Immature natural killer cell (primary cell): Measurements from ENCODE around the gene AMN. TPM values are rescaled to one million over a fixed set of nuclear protein-coding genes. Genes with fewer than 3 reads are reported as not detected.
"Not testable (repeated sequence)": the region's sequence is repeated elsewhere in the genome, so short reads cannot be mapped to it uniquely, and the experiment has no call there.

Experiments
- DNase-seq, 3 donors: peaks; one replicate each; pipeline ENCODE4 v3.0.0; 2022; ENCODE audit warnings: mixed read lengths in 1 of 3
- H3K27ac Mint-ChIP-seq, 6 donors: one replicate each; pipeline ENCODE4 v1.8.0; 2020; ENCODE audit warnings: mixed read lengths in 6 of 6, mild to moderate bottlenecking in 5 of 6, inconsistent platforms in 4 of 6, moderate library complexity in 3 of 6
- H3K27me3 Mint-ChIP-seq, 3 donors: one replicate each; pipeline ENCODE4 v1.8.0; 2020 to 2021; ENCODE audit warnings: low read depth in 3 of 3, mild to moderate bottlenecking in 3 of 3, mixed read lengths in 3 of 3, moderate library complexity in 3 of 3, inconsistent platforms in 1 of 3
- H3K36me3 Mint-ChIP-seq, 3 donors: one replicate each; pipeline ENCODE4 v1.8.0; 2020; ENCODE audit warnings: mixed read lengths in 3 of 3, inconsistent platforms in 2 of 3, mild to moderate bottlenecking in 2 of 3
- H3K4me1 Mint-ChIP-seq, 2 donors: one replicate each; pipeline ENCODE4 v1.8.0; 2020; ENCODE audit warnings: inconsistent platforms in 2 of 2, mild to moderate bottlenecking in 2 of 2, mixed read lengths in 2 of 2, moderate library complexity in 1 of 2
- H3K4me3 Mint-ChIP-seq, 5 donors: one replicate each; pipeline ENCODE4 v1.8.0; 2020; ENCODE audit warnings: mild to moderate bottlenecking in 5 of 5, mixed read lengths in 5 of 5, inconsistent platforms in 3 of 5, moderate library complexity in 3 of 5
- H3K9me3 Mint-ChIP-seq, 6 donors: one replicate each; pipeline ENCODE4 v1.8.0; 2020; ENCODE audit warnings: mild to moderate bottlenecking in 6 of 6, mixed read lengths in 6 of 6, inconsistent platforms in 4 of 6, moderate library complexity in 3 of 6
- polyA plus RNA-seq, 3 donors: library from polyadenylated mRNA; unstranded; fragments of 300-500 nt; fragmentation: Illumina TruSeq; gene quantifications; one replicate each; pipeline ENCODE4 v1.2.3, GENCODE V29; 2021

The AMN gene
- polyA plus RNA-seq, 3 donors from 2014 or later = 0.52 to 1.2 TPM; not detected in 1

GRCh38 chr14:102891111-102891510 lies 31.4 kb upstream of the AMN start:
- no peak overlapping the region for H3K27ac Mint-ChIP-seq
- H3K4me1 Mint-ChIP-seq = no peaks in the 10 kb centered on the region
- no peak overlapping the region for H3K4me3 Mint-ChIP-seq
- peaks cover 19 to 26% (median 20%) of the 10 kb centered on the region in 3 donors for H3K36me3 Mint-ChIP-seq
- DNase-seq = no peak
- H3K27me3 Mint-ChIP-seq = no peaks in the 10 kb centered on the region
- H3K9me3 Mint-ChIP-seq = no peaks in the 10 kb centered on the region

- H3K27ac Mint-ChIP-seq = no peak overlapping the region
- H3K36me3 Mint-ChIP-seq = peaks cover 19 to 30% (median 19%) of the 10 kb centered on the region in 3 donors
Observed at GRCh38 chr14:102891556-102891955, 30.9 kb upstream of the AMN start.

GRCh38 chr14:102892651-102893050 lies 29.8 kb upstream of the AMN start:
- no peak overlapping the region for H3K27ac Mint-ChIP-seq
- no peak for DNase-seq
- H3K4me1 Mint-ChIP-seq = no peaks in the 10 kb centered on the region
- no peaks in the 10 kb centered on the region for H3K27me3 Mint-ChIP-seq
- H3K4me3 Mint-ChIP-seq = no peak overlapping the region
- H3K36me3 Mint-ChIP-seq = peaks cover 14 to 32% (median 19%) of the 10 kb centered on the region in 3 donors
- no peaks in the 10 kb centered on the region for H3K9me3 Mint-ChIP-seq

More at GRCh38 chr14:102891556-102891955, 30.9 kb upstream of the AMN start:
- no peak overlapping the region for H3K4me3 Mint-ChIP-seq
- H3K27me3 Mint-ChIP-seq = no peaks in the 10 kb centered on the region
- no peaks in the 10 kb centered on the region for H3K9me3 Mint-ChIP-seq
- H3K4me1 Mint-ChIP-seq = no peaks in the 10 kb centered on the region
- no peak for DNase-seq

- DNase-seq = no peak
- Mint-ChIP-seq H3K36me3 (peaks cover 18 to 29% (median 20%) of the 10 kb centered on the region in 3 donors), H3K4me1 (no peaks in the 10 kb centered on the region), H3K9me3 (no peaks in the 10 kb centered on the region), H3K27ac (no peak overlapping the region), H3K27me3 (no peaks in the 10 kb centered on the region), H3K4me3 (no peak overlapping the region)
Observed at GRCh38 chr14:102893452-102893851, 29.0 kb upstream of the AMN start.

- H3K9me3 Mint-ChIP-seq, DNase-seq, H3K27me3 Mint-ChIP-seq, H3K27ac Mint-ChIP-seq, H3K4me3 Mint-ChIP-seq: not testable (repeated sequence)
- H3K36me3 Mint-ChIP-seq = peaks cover 14 to 35% (median 22%) of the 10 kb centered on the region in 3 donors
- peaks cover 12 to 14% of the 10 kb centered on the region in 2 donors for H3K4me1 Mint-ChIP-seq
Observed at GRCh38 chr14:102896735-102897134, 25.7 kb upstream of the AMN start.

- DNase-seq = no peak
- Mint-ChIP-seq H3K27ac (no peak overlapping the region), H3K9me3 (no peaks in the 10 kb centered on the region), H3K27me3 (peaks cover 0 to 2% (median 2%) of the 10 kb centered on the region in 3 donors), H3K36me3 (peaks cover 14 to 34% (median 21%) of the 10 kb centered on the region in 3 donors), H3K4me3 (no peak overlapping the region), H3K4me1 (peaks cover 17 to 20% of the 10 kb centered on the region in 2 donors)
Observed at GRCh38 chr14:102897299-102898027, 25.0 kb upstream of the AMN start.

- H3K27ac Mint-ChIP-seq = peak overlapping the region in 1 of 6 donors; percentile 57
- DNase-seq = no peak
- H3K36me3 Mint-ChIP-seq = peaks cover 11 to 33% (median 17%) of the 10 kb centered on the region in 3 donors
- peaks cover 25 to 28% of the 10 kb centered on the region in 2 donors for H3K4me1 Mint-ChIP-seq
- H3K4me3 Mint-ChIP-seq = no peak overlapping the region
- peaks cover 0 to 2% (median 2%) of the 10 kb centered on the region in 3 donors for H3K27me3 Mint-ChIP-seq
- no peaks in the 10 kb centered on the region for H3K9me3 Mint-ChIP-seq
Observed at GRCh38 chr14:102898298-102898697, 24.2 kb upstream of the AMN start.

GRCh38 chr14:102898776-102899515 lies 23.5 kb upstream of the AMN start:
- H3K27ac Mint-ChIP-seq = peak overlapping the region in 2 of 6 donors; percentile 23 to 57

GRCh38 chr14:102899516-102899900 lies 23.0 kb upstream of the AMN start:
- Mint-ChIP-seq H3K36me3 (peaks cover 12 to 32% (median 17%) of the 10 kb centered on the region in 3 donors), H3K27me3 (peaks cover 0 to 2% (median 2%) of the 10 kb centered on the region in 3 donors), H3K27ac (peak overlapping the region in 1 of 6 donors; percentile 23), H3K4me3 (no peak overlapping the region), H3K9me3 (no peaks in the 10 kb centered on the region), H3K4me1 (peaks cover 33 to 35% of the 10 kb centered on the region in 2 donors)
- no peak for DNase-seq

More at GRCh38 chr14:102898776-102899515, 23.5 kb upstream of the AMN start:
- no peak for DNase-seq
- H3K27me3 Mint-ChIP-seq = peaks cover 0 to 2% (median 2%) of the 10 kb centered on the region in 3 donors
- H3K4me3 Mint-ChIP-seq = no peak overlapping the region
- H3K36me3 Mint-ChIP-seq = peaks cover 12 to 32% (median 17%) of the 10 kb centered on the region in 3 donors
- H3K9me3 Mint-ChIP-seq = no peaks in the 10 kb centered on the region
- H3K4me1 Mint-ChIP-seq = peaks cover 31 to 32% of the 10 kb centered on the region in 2 donors

GRCh38 chr14:102900631-102901571 lies 21.6 kb upstream of the AMN start:
- Mint-ChIP-seq H3K27ac (peak overlapping the region; percentile 45 to 78 (median 60)), H3K4me1 (peaks cover 33 to 35% of the 10 kb centered on the region in 2 donors), H3K36me3 (peaks cover 12 to 35% (median 16%) of the 10 kb centered on the region in 3 donors), H3K27me3 (peaks cover 0 to 2% (median 2%) of the 10 kb centered on the region in 3 donors), H3K9me3 (no peaks in the 10 kb centered on the region), H3K4me3 (peak overlapping the region; percentile 33 to 73 (median 60))
- peak; percentile 28 to 37 (median 30) for DNase-seq

GRCh38 chr14:102901633-102902032 lies 20.8 kb upstream of the AMN start:
- H3K27ac Mint-ChIP-seq = peak overlapping the region; percentile 45 to 78 (median 60)
- peaks cover 0 to 2% (median 2%) of the 10 kb centered on the region in 3 donors for H3K27me3 Mint-ChIP-seq
- no peaks in the 10 kb centered on the region for H3K9me3 Mint-ChIP-seq
- H3K36me3 Mint-ChIP-seq = peaks cover 12 to 30% (median 19%) of the 10 kb centered on the region in 3 donors
- DNase-seq = peak in 2 of 3 donors; percentile 9
- H3K4me1 Mint-ChIP-seq = peaks cover 33 to 35% of the 10 kb centered on the region in 2 donors
- peak overlapping the region; percentile 33 to 73 (median 60) for H3K4me3 Mint-ChIP-seq

- Mint-ChIP-seq H3K9me3 (no peaks in the 10 kb centered on the region), H3K27me3 (peaks cover 0 to 2% (median 2%) of the 10 kb centered on the region in 3 donors), H3K27ac (peak overlapping the region in 2 of 6 donors; percentile 65 to 78), H3K4me3 (peak overlapping the region in 2 of 5 donors; percentile 9 to 24), H3K36me3 (peaks cover 12 to 30% (median 19%) of the 10 kb centered on the region in 3 donors), H3K4me1 (peaks cover 33 to 35% of the 10 kb centered on the region in 2 donors)
- no peak for DNase-seq
Observed at GRCh38 chr14:102902086-102902485, 20.4 kb upstream of the AMN start.
